GM18526 (cell line): ENCODE measurements around the gene MSX2.

Source experiments
- POLR2A ChIP-seq: IDR thresholded peaks from 3 replicates; pipeline ENCODE4 v1.6.1; 2011; ENCODE audit not compliant: insufficient read length; ENCODE audit errors: extremely low read depth

Gene MSX2

DNA sequence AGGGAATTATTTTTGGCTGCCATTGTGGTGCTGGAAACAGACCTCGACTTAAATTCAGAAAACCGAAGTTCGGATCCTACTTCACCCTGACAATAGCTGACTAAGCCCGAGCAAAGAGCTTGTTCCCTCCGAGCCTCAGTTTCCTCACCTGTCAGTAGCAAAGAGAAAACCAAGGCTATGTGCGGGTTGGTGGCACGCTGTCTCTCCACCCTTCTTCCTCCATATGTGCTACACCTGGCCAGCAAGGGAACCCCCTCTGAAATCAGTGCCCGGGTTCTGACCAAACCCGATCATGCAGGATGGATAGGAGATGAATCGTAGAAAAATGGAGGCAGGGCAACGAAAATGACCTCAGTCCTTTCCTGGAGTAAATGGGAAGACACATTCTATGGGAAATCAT lies 16.7 kb upstream of the MSX2 start:
- no peak for TF ChIP-seq POLR2A

DNA sequence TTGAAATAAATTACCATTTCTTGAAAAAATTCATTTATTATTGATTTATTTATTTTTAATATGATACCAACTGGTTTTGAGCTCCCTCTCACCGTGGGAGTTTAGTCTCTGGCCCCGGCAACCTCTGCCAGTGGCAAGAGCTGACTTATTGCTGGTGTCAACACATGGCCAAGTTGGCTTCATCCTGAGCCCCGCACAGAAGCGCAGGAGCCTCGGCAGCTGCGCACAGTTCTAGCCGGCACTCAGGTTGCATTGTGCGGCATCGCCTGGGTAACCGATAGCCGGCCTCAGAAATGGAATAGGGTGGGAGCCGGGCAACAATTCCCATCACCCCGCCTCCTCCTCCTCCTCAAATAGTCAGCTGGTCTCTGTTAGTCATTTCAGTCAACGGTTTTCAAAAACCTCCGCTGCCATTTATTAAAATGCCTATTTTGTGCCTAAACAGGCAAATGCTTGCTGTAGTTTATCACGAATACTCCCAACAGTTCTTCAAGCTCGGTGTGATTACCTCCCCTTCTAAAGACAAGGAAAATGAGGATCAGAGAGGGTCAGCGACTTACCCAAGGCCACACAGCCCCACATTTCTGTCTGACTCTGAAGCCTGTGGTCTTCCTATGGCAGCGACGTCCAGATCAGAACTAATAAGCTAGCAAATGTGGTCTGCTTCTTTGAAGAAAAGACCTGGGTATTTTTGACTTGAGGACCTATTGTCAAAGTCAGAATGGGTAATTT lies 15.7 kb upstream of the MSX2 start:
- TF ChIP-seq POLR2A: no peak

- no peak for TF ChIP-seq POLR2A
Observed at GRCh38 chr5:174714751-174715150, 9.6 kb upstream of the MSX2 start.

- TF ChIP-seq POLR2A: no peak
Observed at GRCh38 chr5:174715804-174716203, 8.6 kb upstream of the MSX2 start.

- TF ChIP-seq POLR2A: no peak
Observed at GRCh38 chr5:174717826-174718455, 6.4 kb upstream of the MSX2 start.

DNA sequence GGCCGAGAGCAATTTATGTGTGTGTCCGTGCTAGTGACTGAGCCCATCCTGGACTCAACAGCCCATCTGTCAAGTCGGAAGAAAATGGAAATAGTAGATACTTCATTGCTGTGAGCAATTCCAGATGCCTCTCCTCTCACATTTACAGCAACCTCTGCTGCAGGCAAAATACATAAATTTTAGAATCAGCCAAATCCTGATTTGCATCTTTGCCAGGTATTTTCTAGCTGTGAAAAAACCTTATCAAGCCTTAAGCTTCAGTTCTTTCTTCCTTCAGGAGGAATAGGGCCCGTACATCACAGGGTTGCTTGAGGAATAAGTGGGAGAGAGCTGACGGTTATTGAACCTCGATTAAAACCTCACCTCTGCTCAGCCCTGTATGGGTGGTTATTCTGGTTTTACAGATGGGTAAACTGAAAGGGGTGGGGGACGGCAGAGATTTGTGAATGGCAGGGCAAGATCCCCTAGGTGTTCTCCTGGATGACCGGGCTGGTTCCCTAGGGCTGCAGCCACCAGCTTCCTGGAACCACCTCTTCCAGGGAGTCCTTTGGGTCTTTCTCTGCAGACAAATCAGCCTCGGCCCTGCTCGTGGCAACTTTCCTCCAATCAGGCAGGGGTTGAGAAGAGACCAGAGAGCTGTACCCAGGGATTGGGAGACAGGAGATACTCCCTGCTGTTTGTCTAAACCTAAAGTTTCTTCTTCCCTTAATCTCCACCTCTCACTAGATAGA lies 5.3 kb upstream of the MSX2 start:
- TF ChIP-seq POLR2A: no peak

DNA sequence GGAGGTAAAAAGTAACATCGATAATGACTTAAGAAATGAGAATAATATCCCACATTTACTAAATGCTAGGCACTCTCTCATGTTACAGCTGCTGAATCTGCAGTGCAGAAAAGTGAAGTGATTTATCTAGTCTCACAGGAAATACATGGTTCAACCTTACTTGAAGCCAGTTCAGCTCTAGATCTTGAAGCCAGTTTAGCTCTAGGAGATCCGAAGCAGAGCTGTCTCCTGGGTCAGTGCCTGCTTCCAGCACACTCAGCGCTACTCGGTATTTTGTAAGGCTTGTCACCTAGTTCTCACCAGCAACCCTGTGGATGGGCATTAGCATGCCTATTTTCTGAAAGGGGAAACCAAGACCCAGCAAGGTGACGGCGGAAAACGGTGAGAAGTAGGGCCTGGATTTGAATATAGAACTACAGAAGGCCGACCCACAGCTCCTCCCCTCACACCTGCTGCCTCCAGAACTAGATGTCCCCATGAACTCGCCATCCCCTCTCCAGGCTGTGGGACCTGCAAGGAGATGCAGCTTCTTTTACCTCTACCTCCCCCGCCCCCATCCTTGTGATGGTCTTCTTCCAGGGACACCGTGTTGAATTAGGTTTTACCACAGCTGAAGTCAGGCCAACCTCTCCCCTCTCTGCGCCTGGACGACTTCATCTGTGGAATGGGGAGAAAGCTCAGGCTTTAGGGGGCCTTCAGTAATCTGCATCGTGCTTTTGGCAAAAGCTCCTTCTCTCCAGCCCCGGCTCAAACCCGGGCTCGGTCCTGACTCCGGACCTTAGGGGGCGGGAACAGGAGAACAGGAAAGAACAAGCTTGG lies 4.4 kb upstream of the MSX2 start:
- TF ChIP-seq POLR2A: no peak

GRCh38 chr5:174720612-174721529 lies 3.5 kb upstream of the MSX2 start:
- no peak for TF ChIP-seq POLR2A

DNA sequence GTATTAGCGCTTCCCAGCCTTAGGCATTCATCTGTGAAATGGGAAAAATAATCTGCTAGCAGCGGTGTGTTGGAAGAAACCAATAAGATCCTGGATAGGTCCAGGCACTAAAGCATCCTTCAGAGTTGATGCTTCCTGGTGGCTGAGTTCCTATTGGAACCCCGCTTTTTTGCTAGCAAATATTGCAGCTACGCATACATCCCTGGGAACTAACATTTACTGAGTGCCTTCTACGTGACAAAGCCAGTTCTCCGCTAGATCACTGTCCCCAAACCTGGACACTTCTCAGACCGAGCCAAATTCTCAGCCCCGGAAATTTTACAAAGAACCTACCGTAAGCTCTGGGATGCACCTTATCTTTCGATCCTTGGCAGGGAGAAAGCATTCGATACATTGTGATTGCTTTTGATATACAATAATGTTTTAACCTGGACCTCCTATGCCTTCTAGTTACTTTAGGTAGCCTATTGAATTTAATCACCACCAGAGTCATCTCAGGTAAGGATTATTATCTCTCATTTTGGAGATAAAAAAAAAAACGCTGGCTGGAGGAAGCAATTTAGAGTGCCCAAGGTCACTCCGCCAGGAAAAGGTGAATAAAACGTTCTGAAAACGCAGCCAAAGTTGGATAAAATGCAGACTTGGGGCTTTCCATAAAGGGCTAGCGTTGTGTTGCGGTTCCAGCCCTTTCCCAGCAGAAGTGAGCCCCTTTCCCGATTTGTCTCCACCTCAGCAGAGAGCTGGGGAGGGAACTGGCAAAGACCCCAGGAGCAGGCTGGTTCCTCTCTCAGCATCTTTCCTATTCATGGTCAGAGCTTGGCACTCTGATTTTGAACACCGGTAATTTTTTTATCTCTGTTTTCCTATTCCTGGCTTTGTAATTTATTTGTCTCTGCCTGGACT lies 2.6 kb upstream of the MSX2 start:
- TF ChIP-seq POLR2A: no peak

DNA sequence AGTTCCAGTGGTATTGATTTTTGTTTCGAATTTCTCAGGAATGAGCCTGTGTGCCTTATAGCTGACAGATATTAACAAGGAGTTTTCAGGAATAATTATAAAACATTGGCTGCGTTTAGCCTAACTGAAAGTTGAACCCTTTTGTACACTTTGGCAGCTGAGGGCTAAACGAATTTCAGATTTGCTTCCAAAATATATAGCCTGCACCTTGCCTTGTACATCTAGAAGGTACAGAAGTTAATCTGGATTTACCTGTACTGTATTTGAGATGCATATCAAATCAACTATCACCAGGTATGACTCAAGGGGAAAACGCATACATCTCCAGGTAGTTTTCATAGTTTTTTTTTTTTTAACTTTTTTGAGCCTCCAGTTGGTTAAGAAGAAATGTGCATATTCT lies 1.9 kb upstream of the MSX2 start:
- TF ChIP-seq POLR2A: no peak

GRCh38 chr5:174723315-174723978 lies 935 bp upstream of the MSX2 start:
- no peak for TF ChIP-seq POLR2A

- no peak for TF ChIP-seq POLR2A
Observed at GRCh38 chr5:174723979-174724483, 351 bp upstream of the MSX2 start.
